ENCODE measurements around the gene SNTB2. TPM values are rescaled to one million over a fixed set of nuclear protein-coding genes. Genes with fewer than 3 reads are reported as not detected.

Gene SNTB2
- total RNA-seq, 1 experiment from 2014 or later = 20.2 TPM

- Histone ChIP-seq H4K5ac (ENCODE audit: insufficient read length, low read depth, low read length) (no peak overlapping the region), H3K9me3 (ENCODE audit: control insufficient read depth, low read depth, low read length) (no peaks in the 10 kb centered on the region), H2BK15ac (ENCODE audit: low read depth, low read length) (no peak overlapping the region), H2BK20ac (ENCODE audit: low read depth, low read length, poor library complexity, severe bottlenecking) (no peak overlapping the region), H2BK120ac (ENCODE audit: low read depth, low read length, poor library complexity, severe bottlenecking) (no peak overlapping the region), H3K18ac (ENCODE audit: insufficient read length, low read depth, low read length) (no peak overlapping the region), H2AK5ac (ENCODE audit: insufficient read length, low read length) (no peak overlapping the region), H3K4ac (ENCODE audit: low read depth, low read length) (no peak overlapping the region), H2BK12ac (ENCODE audit: insufficient read length, low read depth, low read length) (no peak overlapping the region), H2AFZ (ENCODE audit: low read length) (no peak overlapping the region), H3K27me3 (ENCODE audit: insufficient read depth, low read length) (no peaks in the 10 kb centered on the region), H3K23me2 (ENCODE audit: insufficient read length, low read depth, low read length, poor library complexity, severe bottlenecking) (no peaks in the 10 kb centered on the region), H3K79me1 (ENCODE audit: insufficient read depth, low read depth, low read length, poor library complexity, severe bottlenecking) (no peaks in the 10 kb centered on the region), H2BK5ac (ENCODE audit: insufficient read length, low read length) (no peak overlapping the region), H3K23ac (ENCODE audit: insufficient read length, low read depth, low read length) (no peak overlapping the region), H3K27ac (ENCODE audit: insufficient read length, low read depth, low read length) (no peak overlapping the region), H3K14ac (ENCODE audit: insufficient read depth, low read length) (no peak overlapping the region), H3K56ac (ENCODE audit: insufficient read length, low read depth, low read length) (no peak overlapping the region), H4K20me1 (ENCODE audit: control insufficient read depth, insufficient read depth, insufficient read length) (no peaks in the 10 kb centered on the region), H4K8ac (replicated peaks; ENCODE audit: insufficient read length, low read depth, low read length) (no peak overlapping the region), H3K79me2 (ENCODE audit: insufficient read depth, low read length) (no peaks in the 10 kb centered on the region), H3K4me2 (ENCODE audit: insufficient read depth, insufficient read length, low read length) (no peak overlapping the region), H3K4me1 (ENCODE audit: insufficient read depth, low read length) (no peaks in the 10 kb centered on the region), H3K9ac (ENCODE audit: extremely low read depth, insufficient read length, low read length) (no peak overlapping the region), H4K91ac (ENCODE audit: insufficient read length, low read depth, low read length) (no peak overlapping the region), H3T11ph (ENCODE audit: low read length) (no peak overlapping the region)
- H3K27me3 Mint-ChIP-seq (ENCODE audit: low read depth) = no peaks in the 10 kb centered on the region; the same call in 1 of the 2 replicates
- TF ChIP-seq, protein P1, sequence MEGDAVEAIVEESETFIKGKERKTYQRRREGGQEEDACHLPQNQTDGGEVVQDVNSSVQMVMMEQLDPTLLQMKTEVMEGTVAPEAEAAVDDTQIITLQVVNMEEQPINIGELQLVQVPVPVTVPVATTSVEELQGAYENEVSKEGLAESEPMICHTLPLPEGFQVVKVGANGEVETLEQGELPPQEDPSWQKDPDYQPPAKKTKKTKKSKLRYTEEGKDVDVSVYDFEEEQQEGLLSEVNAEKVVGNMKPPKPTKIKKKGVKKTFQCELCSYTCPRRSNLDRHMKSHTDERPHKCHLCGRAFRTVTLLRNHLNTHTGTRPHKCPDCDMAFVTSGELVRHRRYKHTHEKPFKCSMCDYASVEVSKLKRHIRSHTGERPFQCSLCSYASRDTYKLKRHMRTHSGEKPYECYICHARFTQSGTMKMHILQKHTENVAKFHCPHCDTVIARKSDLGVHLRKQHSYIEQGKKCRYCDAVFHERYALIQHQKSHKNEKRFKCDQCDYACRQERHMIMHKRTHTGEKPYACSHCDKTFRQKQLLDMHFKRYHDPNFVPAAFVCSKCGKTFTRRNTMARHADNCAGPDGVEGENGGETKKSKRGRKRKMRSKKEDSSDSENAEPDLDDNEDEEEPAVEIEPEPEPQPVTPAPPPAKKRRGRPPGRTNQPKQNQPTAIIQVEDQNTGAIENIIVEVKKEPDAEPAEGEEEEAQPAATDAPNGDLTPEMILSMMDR (conservative IDR thresholded peaks at IDR 0.05) = peak; percentile 86
- H3K4me3 Mint-ChIP-seq = no peak overlapping the region
- peak overlapping the region; percentile 14 to 94 (median 24); a peak in 3 of 7 replicates for H3K27ac Mint-ChIP-seq
- DNase-seq = peak; percentile 48
- no CpG with 5 or more reads among the region's 16 CpGs for WGBS (ENCODE audit: extremely low coverage, insufficient read length, low lambda C conversion rate)
- H3K36me3 Mint-ChIP-seq (ENCODE audit: insufficient read depth in 1 of 3, low read depth in 3 of 3) = peaks cover 49 to 79% (median 67%) of the 10 kb centered on the region in 3 experiments; a peak in 6 of 7 replicates
- no peaks in the 10 kb centered on the region for H3K4me1 Mint-ChIP-seq
- no peaks in the 10 kb centered on the region for H3K9me3 Mint-ChIP-seq
Observed at GRCh38 chr16:69150146-69150865, 36.7 kb upstream of the SNTB2 start.
